Loucy (cell line): Measurements from ENCODE around the gene THAP10.
"Not testable (repeated sequence)": the region's sequence is repeated elsewhere in the genome, so short reads cannot be mapped to it uniquely, and the experiment has no call there.

Source experiments
- H2AFZ ChIP-seq: fragments of 200-600 bp; sonication (generic); 2 replicates; pipeline ENCODE4 v1.6.0; 2016; ENCODE audit warnings: antibody characterized with exemption, mild to moderate bottlenecking, low read length, moderate library complexity
- H3F3A ChIP-seq: fragments of 200-600 bp; 2 replicates; pipeline ENCODE4 v1.6.0; 2016; ENCODE audit warnings: antibody characterized with exemption, low read depth, mild to moderate bottlenecking
- H3K27me3 ChIP-seq: fragments of 200-600 bp; sonication (generic); 2 replicates; pipeline ENCODE4 v1.6.1; 2014; ENCODE audit warnings: low read length, mild to moderate bottlenecking; ENCODE audit not compliant: insufficient read depth, poor library complexity, severe bottlenecking
- H3K36me3 ChIP-seq: fragments of 200-600 bp; sonication (generic); 2 replicates; pipeline ENCODE4 v1.6.1; 2016; ENCODE audit warnings: low read length; ENCODE audit not compliant: insufficient read depth
- H3K4me1 ChIP-seq: fragments of 200-600 bp; sonication (generic); 2 replicates; pipeline ENCODE4 v1.5.1; 2014; ENCODE audit warnings: low read length, mild to moderate bottlenecking; ENCODE audit not compliant: insufficient read depth, poor library complexity, severe bottlenecking
- H3K4me2 ChIP-seq: fragments of 200-600 bp; sonication (generic); 2 replicates; pipeline ENCODE4 v1.6.0; 2014; ENCODE audit warnings: antibody characterized with exemption, low read length, low read depth, mild to moderate bottlenecking; ENCODE audit not compliant: poor library complexity, severe bottlenecking
- H3K4me3 ChIP-seq: fragments of 200-600 bp; sonication (generic); 2 replicates; pipeline ENCODE4 v1.5.1; 2014; ENCODE audit warnings: low read length, mild to moderate bottlenecking, mixed read lengths; ENCODE audit not compliant: poor library complexity, severe bottlenecking
- H3K79me2 ChIP-seq: fragments of 200-600 bp; sonication (generic); 2 replicates; pipeline ENCODE4 v1.6.1; 2014; ENCODE audit warnings: low read length; ENCODE audit not compliant: insufficient read depth
- H3K9ac ChIP-seq: fragments of 200-600 bp; sonication (generic); 2 replicates; pipeline ENCODE4 v1.6.0; 2014; ENCODE audit warnings: mild to moderate bottlenecking, low read depth, low read length, moderate library complexity; ENCODE audit not compliant: poor library complexity, severe bottlenecking
- H3K9me2 ChIP-seq: fragments of 200-600 bp; sonication (generic); replicated peaks from 2 replicates; pipeline ENCODE4 v1.6.1; 2016; ENCODE audit warnings: low read depth, low read length, mixed read lengths
- H3K9me3 ChIP-seq: fragments of 200-600 bp; sonication (generic); 2 replicates; pipeline ENCODE4 v1.6.1; 2014; ENCODE audit warnings: mild to moderate bottlenecking, antibody characterized with exemption, low read length, low read depth; ENCODE audit not compliant: insufficient read depth
- H4K20me1 ChIP-seq: fragments of 200-600 bp; sonication (generic); 2 replicates; pipeline ENCODE4 v1.6.0; 2014; ENCODE audit warnings: antibody characterized with exemption, low read length, mild to moderate bottlenecking; ENCODE audit not compliant: insufficient read depth, poor library complexity, severe bottlenecking
- EZH2phosphoT487 ChIP-seq: fragments of 200-600 bp; IDR thresholded peaks from 2 replicates; pipeline ENCODE4 v1.6.1; 2018; ENCODE audit warnings: antibody characterized with exemption, mild to moderate bottlenecking, moderate library complexity, borderline replicate concordance
- TF ChIP-seq, protein P1 (sequence below): fragments of 200-600 bp; sonication (generic); conservative IDR thresholded peaks from 2 replicates; pipeline ENCODE4 v1.5.1; 2014; ENCODE audit warnings: mild to moderate bottlenecking, antibody characterized with exemption, low read length

Gene THAP10

DNA sequence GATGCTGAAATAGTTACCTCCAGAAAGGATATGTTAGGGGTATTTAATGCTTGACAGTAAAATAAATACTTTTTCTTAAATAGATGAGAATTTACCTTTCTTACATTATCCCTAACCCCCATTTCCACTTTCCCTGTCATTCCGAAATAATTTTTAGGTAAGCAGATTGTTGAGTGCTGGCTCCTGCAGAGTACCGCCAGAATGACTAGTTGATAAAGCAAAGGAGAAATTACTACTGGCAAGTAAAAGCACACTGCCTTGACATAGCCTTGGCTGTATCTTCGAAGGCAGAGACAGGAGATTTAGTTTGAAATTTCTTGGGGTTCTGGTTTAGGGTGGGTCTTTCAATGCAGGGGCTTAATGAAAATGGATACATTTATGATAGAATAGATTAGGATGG lies 41.2 kb upstream of the THAP10 start:
- H4K20me1 ChIP-seq = no peaks in the 10 kb centered on the region
- no peaks in the 10 kb centered on the region for H3K36me3 ChIP-seq
- no peaks in the 10 kb centered on the region for H3K9me2 ChIP-seq
- peaks cover 6% of the 10 kb centered on the region for H3K4me1 ChIP-seq
- H3K79me2 ChIP-seq = no peaks in the 10 kb centered on the region
- 0 out of 2 replicates have a peak overlapping the region, but pooled peaks have one; percentile 38 for H2AFZ ChIP-seq
- TF ChIP-seq, protein P1, sequence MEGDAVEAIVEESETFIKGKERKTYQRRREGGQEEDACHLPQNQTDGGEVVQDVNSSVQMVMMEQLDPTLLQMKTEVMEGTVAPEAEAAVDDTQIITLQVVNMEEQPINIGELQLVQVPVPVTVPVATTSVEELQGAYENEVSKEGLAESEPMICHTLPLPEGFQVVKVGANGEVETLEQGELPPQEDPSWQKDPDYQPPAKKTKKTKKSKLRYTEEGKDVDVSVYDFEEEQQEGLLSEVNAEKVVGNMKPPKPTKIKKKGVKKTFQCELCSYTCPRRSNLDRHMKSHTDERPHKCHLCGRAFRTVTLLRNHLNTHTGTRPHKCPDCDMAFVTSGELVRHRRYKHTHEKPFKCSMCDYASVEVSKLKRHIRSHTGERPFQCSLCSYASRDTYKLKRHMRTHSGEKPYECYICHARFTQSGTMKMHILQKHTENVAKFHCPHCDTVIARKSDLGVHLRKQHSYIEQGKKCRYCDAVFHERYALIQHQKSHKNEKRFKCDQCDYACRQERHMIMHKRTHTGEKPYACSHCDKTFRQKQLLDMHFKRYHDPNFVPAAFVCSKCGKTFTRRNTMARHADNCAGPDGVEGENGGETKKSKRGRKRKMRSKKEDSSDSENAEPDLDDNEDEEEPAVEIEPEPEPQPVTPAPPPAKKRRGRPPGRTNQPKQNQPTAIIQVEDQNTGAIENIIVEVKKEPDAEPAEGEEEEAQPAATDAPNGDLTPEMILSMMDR = no peak
- TF ChIP-seq EZH2phosphoT487 = no peak
- H3F3A ChIP-seq = no peaks in the 10 kb centered on the region
- no peak overlapping the region for H3K9ac ChIP-seq
- peaks cover 16% of the 10 kb centered on the region; the same call in 1 of the 2 replicates for H3K9me3 ChIP-seq
- H3K4me2 ChIP-seq = no peak overlapping the region
- no peak overlapping the region for H3K4me3 ChIP-seq
- H3K27me3 ChIP-seq = no peaks in the 10 kb centered on the region

DNA sequence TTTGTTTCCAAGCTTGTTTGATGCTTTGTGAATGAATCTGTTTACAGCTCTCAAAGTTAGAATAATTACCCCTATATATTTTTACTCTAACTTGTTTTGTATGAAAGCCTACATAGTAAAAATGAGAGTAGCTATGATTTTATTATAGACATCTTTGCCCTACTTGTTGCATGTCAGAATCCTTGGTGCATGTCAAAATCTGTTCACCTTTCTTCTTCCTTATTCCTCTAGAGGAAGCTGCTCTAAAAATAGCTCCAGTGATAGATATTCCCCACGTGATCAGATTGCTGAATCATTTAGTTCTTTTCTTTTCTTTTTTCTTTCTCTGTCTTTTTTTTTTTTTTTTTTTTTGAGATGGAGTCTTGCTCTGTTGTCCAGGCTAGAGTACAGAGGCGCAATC lies 40.2 kb upstream of the THAP10 start:
- Histone ChIP-seq H3K27me3 (no peaks in the 10 kb centered on the region), H4K20me1 (no peaks in the 10 kb centered on the region), H3K4me3 (no peak overlapping the region), H3F3A (no peaks in the 10 kb centered on the region), H3K4me1 (peaks cover 12% of the 10 kb centered on the region), H3K9me2 (no peaks in the 10 kb centered on the region), H2AFZ (no peak overlapping the region), H3K36me3 (no peaks in the 10 kb centered on the region), H3K9me3 (peaks cover 20% of the 10 kb centered on the region), H3K4me2 (no peak overlapping the region), H3K9ac (no peak overlapping the region), H3K79me2 (no peaks in the 10 kb centered on the region)
- TF ChIP-seq EZH2phosphoT487 = no peak
- TF ChIP-seq, protein P1 = no peak

DNA sequence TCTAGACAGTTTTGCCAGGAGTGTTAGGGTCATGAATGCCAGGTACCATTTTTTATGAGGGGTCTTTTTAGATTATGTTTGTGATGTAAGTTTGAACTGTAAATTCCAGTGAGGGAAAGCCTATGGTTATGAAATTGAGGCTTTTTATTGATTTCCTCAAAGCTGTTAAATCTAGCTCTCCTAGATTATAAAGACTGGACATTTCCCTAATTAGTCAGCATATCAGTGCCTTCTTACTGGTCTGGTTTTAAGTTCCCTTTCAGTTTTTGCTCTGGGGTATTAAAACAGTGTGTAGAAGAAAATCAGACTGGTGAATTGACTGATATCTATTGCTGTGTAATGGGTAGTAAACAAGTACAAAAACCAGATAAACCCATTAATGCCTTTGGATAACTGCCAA lies 39.6 kb upstream of the THAP10 start:
- Histone ChIP-seq H3K9me2 (no peaks in the 10 kb centered on the region), H3K36me3 (no peaks in the 10 kb centered on the region), H3K79me2 (no peaks in the 10 kb centered on the region), H4K20me1 (no peaks in the 10 kb centered on the region), H3K4me1 (peaks cover 16% of the 10 kb centered on the region), H3K4me3 (no peak overlapping the region), H2AFZ (no peak overlapping the region), H3K27me3 (no peaks in the 10 kb centered on the region), H3K9me3 (peaks cover 20% of the 10 kb centered on the region), H3K9ac (no peak overlapping the region), H3K4me2 (no peak overlapping the region), H3F3A (peaks cover 4% of the 10 kb centered on the region; the same call in 1 of the 2 replicates)
- no peak for TF ChIP-seq EZH2phosphoT487
- TF ChIP-seq, protein P1 = no peak

DNA sequence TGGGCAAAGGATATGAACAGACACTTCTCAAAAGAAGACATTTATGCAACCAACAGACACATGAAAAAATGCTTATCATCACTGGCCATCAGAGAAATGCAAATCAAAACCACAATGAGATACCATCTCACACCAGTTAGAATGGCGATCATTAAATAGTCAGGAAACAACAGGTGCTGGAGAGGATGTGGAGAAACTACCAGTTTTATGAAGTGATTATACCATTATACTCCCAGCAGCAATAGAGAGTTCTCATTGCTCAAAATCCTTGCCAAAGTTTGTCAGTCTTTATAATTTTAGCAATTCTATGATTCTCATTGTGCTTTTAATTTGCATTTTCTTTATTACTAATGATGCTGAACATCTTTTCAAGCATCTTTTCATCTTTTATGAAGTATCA lies 34.7 kb upstream of the THAP10 start:
- H3K36me3 ChIP-seq, H3F3A ChIP-seq, H2AFZ ChIP-seq, H3K79me2 ChIP-seq, H4K20me1 ChIP-seq, H3K9ac ChIP-seq, H3K9me2 ChIP-seq, H3K27me3 ChIP-seq: not testable (repeated sequence)
- Histone ChIP-seq H3K4me3 (peak overlapping the region; percentile 25), H3K4me2 (peak overlapping the region; percentile 36), H3K9me3 (peaks cover 47% of the 10 kb centered on the region), H3K4me1 (peaks cover 13% of the 10 kb centered on the region)
